M059J (cell line): ENCODE results near the gene IP6K1. TPM values are rescaled to one million over a fixed set of nuclear protein-coding genes. Genes with fewer than 3 reads are reported as not detected.

ENCODE experiments used
- DNase-seq: peaks from one replicate; pipeline ENCODE4 v3.0.0-alpha.2; 2012; ENCODE audit warnings: low read depth
- total RNA-seq: library from RNA; depleted of rRNA; stranded (reverse); fragments of >200 nt; shearing (Covaris generic); gene quantifications from 2 replicates; pipeline ENCODE4 v1.2.3, GENCODE V29; 2014

IP6K1 gene
- total RNA-seq, 1 experiment from 2014 or later = 33.7 TPM

GRCh38 chr3:49769286-49769915 lies 16.9 kb downstream of the IP6K1 start:
- no peak for DNase-seq

- no peak for DNase-seq
These were observed 22.4 kb downstream of the IP6K1 start for GRCh38 chr3:49763981-49764380.

- DNase-seq = no peak
These were observed 24.7 kb downstream of the IP6K1 start for GRCh38 chr3:49761661-49762060.

GRCh38 chr3:49759226-49759625 lies 27.1 kb downstream of the IP6K1 start:
- DNase-seq = no peak

GRCh38 chr3:49757197-49757596 lies 29.1 kb downstream of the IP6K1 start:
- no peak for DNase-seq

GRCh38 chr3:49756036-49756435 lies 30.3 kb downstream of the IP6K1 start:
- DNase-seq = no peak

GRCh38 chr3:49754536-49754935 lies 31.8 kb downstream of the IP6K1 start:
- DNase-seq = no peak

GRCh38 chr3:49751501-49751900 lies 34.8 kb downstream of the IP6K1 start:
- no peak for DNase-seq

GRCh38 chr3:49750056-49750455 lies 36.3 kb downstream of the IP6K1 start:
- DNase-seq = peak; percentile 84

GRCh38 chr3:49748874-49749273 lies 37.5 kb downstream of the IP6K1 start:
- peak; percentile 9 for DNase-seq

- peak; percentile 96 for DNase-seq
These were observed 38.4 kb downstream of the IP6K1 start for GRCh38 chr3:49747792-49748480.

GRCh38 chr3:49745986-49746385 lies 40.4 kb downstream of the IP6K1 start:
- DNase-seq = peak; percentile 92

GRCh38 chr3:49740427-49740826 lies 45.9 kb downstream of the IP6K1 start:
- no peak for DNase-seq

- no peak for DNase-seq
These were observed 48.2 kb downstream of the IP6K1 start for GRCh38 chr3:49738067-49738713.

GRCh38 chr3:49734752-49735151 lies 51.6 kb downstream of the IP6K1 start:
- DNase-seq = no peak

- DNase-seq = no peak
These were observed 52.8 kb downstream of the IP6K1 start for GRCh38 chr3:49733551-49733950.

- no peak for DNase-seq
These were observed 53.7 kb downstream of the IP6K1 start for GRCh38 chr3:49732597-49732996.

GRCh38 chr3:49729966-49730609 lies 56.3 kb downstream of the IP6K1 start:
- DNase-seq = no peak

- DNase-seq = no peak
These were observed 58.4 kb downstream of the IP6K1 start for GRCh38 chr3:49727924-49728361.

- no peak for DNase-seq
These were observed 59.0 kb downstream of the IP6K1 start for GRCh38 chr3:49727154-49727923.

- DNase-seq = no peak
These were observed 60.2 kb downstream of the IP6K1 start for GRCh38 chr3:49725906-49726681.
